Omental fat pad (tissue), 4 donors: ENCODE measurements around the gene ATP9A. TPM values are rescaled to one million over a fixed set of nuclear protein-coding genes. Genes with fewer than 3 reads are reported as not detected.

Source experiments
- ATAC-seq: fragments of 150-250 bp; one replicate; pipeline ENCODE4 v1.9.1; 2016; ENCODE audit warnings: mild to moderate bottlenecking, moderate library complexity; ENCODE audit not compliant: low FRiP score
- DNase-seq: peaks from one replicate; pipeline ENCODE4 v3.0.0-alpha.2; 2019; ENCODE audit warnings: low spot score
- total RNA-seq, 4 donors: library from RNA; depleted of rRNA; stranded (reverse); fragments of >200 nt; gene quantifications; one replicate each; pipeline ENCODE4 v1.1.0, GENCODE V29; 2016
- TF ChIP-seq, protein P1 (sequence below), 3 donors: fragments of 450-650 bp; IDR thresholded peaks; one replicate each; pipeline ENCODE4 v1.5.1; 2016 to 2017; ENCODE audit warnings: antibody characterized with exemption in 3 of 3, mild to moderate bottlenecking in 3 of 3, moderate library complexity in 2 of 3

Gene ATP9A
- total RNA-seq, 4 donors from 2014 or later, result 16.7 to 129 (median 55.0) TPM

DNA sequence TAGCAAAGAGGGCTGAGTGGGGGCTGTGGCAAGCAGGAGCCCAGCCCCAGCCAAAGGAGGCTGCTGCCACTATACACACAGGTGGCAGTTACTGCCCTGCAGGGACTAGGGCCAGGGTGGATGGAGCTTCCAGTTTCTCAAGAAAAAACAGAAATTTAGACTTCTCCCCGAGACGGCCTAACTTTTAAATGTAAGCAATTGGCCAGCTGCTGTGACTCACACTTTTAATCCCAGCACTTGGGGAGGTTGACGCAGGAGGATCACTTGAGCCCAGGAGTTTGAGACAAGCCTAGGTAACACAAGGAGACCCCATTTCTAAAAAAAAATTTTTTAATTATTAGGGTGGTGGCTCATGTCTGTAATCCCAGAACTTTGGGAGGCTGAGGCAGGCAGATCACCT lies 127.4 kb downstream of the ATP9A start:
- TF ChIP-seq, protein P1, sequence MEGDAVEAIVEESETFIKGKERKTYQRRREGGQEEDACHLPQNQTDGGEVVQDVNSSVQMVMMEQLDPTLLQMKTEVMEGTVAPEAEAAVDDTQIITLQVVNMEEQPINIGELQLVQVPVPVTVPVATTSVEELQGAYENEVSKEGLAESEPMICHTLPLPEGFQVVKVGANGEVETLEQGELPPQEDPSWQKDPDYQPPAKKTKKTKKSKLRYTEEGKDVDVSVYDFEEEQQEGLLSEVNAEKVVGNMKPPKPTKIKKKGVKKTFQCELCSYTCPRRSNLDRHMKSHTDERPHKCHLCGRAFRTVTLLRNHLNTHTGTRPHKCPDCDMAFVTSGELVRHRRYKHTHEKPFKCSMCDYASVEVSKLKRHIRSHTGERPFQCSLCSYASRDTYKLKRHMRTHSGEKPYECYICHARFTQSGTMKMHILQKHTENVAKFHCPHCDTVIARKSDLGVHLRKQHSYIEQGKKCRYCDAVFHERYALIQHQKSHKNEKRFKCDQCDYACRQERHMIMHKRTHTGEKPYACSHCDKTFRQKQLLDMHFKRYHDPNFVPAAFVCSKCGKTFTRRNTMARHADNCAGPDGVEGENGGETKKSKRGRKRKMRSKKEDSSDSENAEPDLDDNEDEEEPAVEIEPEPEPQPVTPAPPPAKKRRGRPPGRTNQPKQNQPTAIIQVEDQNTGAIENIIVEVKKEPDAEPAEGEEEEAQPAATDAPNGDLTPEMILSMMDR (IDR thresholded peaks at IDR 0.05), result no peak
- no peak for DNase-seq
- no peak for ATAC-seq

DNA sequence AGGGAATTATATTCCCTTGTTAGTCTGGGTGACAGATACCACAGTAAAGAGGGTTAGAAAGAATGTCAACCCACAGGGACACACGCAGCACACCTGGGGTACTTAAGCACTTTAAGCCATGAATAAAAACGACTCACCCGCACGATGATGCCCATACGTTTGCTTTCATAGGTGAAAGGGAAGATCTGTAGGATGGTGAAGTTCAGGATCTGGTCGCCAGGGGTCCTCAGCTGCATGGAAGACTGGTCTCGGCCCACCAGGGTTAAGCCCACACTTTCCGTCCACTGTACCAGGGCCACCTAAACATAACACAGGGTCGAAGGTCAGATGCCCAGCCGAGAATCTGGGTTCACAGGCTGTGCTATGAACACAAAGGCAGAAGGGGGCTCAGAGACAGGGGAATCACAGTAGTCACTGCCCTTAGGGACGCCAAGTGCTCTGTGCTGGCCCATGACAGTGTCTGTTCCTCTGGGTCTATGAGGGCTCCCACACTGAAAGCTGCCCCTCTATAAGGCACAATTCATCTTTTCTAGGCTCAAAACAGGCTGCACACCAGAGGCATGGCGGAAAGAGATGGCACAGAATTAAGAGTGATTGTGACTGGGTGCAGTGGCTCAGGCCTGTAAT lies 128.9 kb downstream of the ATP9A start:
- ATAC-seq, result no peak
- DNase-seq, result peak; percentile 89
- TF ChIP-seq, protein P1 (IDR thresholded peaks at IDR 0.05), result peak in 1 of 3 donors; percentile 40

DNA sequence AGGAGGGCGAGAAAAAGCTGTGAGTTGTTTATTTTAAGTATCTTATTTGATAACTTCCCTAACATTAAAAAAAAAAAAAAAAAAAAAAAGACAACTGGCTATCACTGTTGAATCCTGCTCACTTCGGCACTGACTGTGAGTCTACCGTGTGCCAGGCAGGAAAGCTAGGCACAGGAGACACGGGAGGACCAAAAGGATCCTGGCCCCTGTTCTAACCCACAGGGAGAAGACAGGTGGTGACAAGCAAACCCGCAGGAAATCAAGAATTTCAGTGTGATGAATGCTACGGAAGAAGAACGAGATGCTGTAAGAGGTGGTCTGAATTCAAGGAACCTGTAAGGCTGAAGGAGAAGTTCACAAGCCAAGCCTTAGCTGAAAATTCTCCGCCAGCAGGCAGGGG lies 130.9 kb downstream of the ATP9A start:
- TF ChIP-seq, protein P1 (IDR thresholded peaks at IDR 0.05), result no peak
- ATAC-seq (no peak), DNase-seq (no peak)

DNA sequence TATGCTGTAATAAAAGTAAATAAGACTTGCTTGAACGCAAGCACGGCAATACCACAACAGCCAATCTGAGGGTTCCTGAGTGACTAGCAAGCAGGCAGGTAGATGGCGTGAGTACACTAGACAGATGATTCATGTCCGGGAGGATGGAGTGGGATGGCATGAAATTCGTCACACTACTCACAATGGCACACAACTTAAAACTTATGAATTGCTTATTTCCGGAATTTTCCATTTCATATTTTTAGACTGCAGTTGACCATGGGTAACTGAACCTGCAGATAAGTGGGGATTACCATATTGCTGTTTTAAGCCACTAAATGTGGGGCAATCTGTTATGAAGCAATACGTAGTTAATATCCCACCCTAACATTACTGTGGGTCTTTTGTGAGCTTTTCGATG lies 132.1 kb downstream of the ATP9A start:
- ATAC-seq, result no peak
- no peak for DNase-seq
- TF ChIP-seq, protein P1 (IDR thresholded peaks at IDR 0.05), result no peak

DNA sequence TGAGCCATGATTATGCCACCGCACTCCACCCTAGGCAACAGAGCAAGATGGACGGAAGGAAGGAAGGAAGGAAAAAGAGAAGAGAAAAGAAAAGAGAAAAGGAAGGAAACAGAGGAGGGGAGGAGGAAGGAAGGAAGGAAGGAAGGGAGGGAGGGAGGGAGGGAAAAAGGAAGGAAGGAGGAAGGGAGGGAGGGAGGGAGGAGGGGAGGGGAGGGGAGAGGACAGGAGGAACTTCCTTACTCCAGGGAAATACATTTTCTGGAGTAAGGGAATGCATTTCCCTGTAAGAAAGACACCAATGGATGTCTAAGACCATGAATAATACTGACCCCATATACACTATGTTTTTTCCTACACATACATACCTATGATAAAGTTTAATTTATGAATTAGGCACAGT lies 132.5 kb downstream of the ATP9A start:
- TF ChIP-seq, protein P1 (IDR thresholded peaks at IDR 0.05), result no peak
- DNase-seq (no peak), ATAC-seq (no peak)

DNA sequence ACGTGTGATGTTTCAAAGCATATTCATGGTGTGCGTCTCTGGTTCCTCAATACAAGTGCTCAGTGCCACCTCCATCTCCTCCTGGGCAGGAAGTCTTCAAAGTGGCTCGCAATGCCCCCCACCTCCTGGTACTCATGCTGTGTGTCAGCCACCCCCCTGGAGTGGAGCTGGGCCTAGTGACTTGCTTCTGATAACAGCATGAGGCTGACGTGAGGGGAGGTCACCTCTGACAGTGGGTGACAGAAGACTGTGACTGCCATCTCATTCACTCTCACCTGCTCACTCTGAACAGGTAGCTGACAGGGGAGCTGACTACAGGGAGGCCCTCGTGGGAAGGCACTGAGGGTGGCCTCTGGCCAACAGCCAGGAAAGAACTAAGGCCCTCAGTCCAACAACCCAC lies 133.3 kb downstream of the ATP9A start:
- no peak for DNase-seq
- TF ChIP-seq, protein P1 (IDR thresholded peaks at IDR 0.05), result no peak
- ATAC-seq, result no peak

DNA sequence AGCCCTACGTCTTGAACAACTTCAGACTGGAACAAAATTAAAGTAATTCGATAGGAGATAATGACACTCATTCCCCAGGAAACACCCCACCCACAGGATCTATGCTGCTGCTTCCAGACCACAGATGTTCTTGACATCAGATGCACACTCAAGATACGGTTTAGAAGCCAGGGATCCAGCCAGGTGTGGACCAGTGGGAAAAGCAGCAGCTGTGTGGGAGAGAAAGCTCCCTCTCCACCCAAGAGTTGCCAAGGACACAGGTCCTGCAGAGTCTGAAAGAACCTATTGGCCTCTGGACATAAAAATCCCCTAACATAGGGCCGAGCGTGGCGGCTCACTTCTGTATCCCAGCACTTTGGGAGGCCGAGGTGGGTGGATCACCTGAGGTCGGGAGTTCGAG lies 133.9 kb downstream of the ATP9A start:
- no peak for DNase-seq
- no peak for ATAC-seq
- TF ChIP-seq, protein P1 (IDR thresholded peaks at IDR 0.05), result no peak
